GM19372 (cell line): ENCODE measurements around the gene TRPV3.
"Not testable (repeated sequence)": the region's sequence is repeated elsewhere in the genome, so short reads cannot be mapped to it uniquely, and the experiment has no call there.

ENCODE experiments used
- ATAC-seq: cut with Tn5 transposase; IDR thresholded peaks from one replicate; pipeline ENCODE4 v1.9.1; 2021; ENCODE audit warnings: mild to moderate bottlenecking, low read depth, moderate library complexity; ENCODE audit not compliant: unreplicated experiment

Gene TRPV3

DNA sequence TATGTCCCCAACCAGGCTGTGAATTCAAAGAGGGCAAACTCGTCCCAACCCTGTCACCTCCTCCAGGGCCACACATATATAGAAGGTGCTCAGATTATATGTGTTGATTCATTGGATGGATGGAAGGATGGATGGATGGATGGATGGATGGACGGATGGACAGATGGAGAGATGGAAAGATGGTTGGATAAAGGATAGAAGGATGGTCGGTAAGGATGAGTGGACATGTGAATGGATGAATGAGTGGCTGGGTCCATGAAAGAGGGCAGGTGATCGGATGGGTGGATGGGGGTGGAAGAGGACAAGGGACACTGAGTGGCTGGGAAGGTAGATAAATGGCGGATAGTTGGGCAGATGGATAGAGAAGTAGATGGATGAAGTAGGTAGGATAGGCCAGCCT is 30.1 kb downstream of the TRPV3 start:
- ATAC-seq: no peak

DNA sequence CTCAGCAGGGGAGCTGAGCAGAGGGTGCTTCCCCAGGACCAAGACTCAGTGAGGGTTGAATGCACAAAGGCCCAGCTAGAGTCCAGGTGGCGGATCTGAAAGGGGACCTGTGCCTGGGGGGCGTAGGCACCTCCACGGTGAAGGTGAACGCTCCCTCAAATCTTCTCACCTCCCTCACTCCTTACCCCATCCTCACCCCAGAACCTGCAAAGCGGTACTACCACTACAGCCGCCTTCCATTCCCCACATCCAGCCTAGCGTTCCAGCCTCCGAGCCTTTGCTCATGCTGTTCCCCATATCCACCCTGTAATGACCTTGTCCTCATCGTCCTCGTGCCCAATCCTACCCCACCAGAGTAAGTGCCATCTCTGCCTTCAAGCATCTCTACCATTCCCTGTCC is 30.6 kb downstream of the TRPV3 start:
- ATAC-seq: no peak

DNA sequence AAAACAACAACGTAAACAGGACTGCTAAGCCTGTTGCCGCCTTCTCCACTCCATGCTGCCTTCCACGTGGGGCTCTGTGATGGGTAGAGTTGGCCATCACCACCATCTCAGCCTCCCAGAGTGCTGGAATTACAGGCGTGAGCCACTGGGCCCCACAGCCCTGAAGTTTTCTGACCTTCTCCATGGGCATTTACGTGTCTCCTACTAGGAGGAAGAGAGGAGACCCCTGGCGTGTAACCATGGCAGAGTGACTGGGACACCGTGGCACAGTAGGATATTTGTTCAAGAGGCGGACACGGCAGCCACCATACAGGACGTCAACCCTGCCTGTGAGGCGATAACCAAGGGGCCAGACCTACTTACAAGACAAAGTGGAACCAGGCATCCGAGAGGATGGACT is 31.1 kb downstream of the TRPV3 start:
- ATAC-seq: no peak

DNA sequence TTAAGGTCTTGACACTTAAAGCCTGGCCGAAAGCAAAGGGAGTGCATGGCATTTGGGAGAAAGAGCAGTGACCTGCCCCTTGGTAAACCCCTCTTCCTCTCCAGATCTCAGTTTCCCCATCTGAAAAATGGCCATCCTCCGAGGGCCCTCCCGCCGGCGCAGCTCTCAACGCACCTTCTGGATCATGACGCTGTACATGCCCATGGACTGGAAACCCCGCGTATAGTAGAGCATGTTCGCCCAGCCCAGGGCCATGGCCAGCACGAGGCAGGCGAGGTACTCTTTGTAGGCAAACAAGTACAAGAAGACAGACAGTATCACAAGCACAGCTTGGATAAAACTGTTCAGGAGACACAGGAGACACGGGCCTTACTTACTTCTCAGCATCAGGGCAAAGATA is 33.6 kb downstream of the TRPV3 start:
- no peak for ATAC-seq

DNA sequence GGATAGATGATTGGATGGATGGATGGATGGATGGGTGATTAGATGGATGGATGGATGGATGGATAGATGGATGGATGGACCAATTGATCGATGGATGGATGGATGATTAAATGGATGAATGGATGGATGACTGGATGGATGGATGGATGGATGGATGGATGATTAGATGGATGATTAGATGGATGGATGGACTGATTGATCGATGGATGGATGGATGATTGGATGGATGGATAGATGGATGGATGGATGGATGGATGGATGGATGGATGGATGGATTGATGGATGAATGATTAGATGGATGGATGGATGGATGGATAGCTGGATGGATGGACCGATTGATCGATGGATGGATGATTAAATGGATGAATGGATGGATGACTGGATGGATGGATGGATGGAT is 38.1 kb downstream of the TRPV3 start:
- not testable (repeated sequence) for ATAC-seq

DNA sequence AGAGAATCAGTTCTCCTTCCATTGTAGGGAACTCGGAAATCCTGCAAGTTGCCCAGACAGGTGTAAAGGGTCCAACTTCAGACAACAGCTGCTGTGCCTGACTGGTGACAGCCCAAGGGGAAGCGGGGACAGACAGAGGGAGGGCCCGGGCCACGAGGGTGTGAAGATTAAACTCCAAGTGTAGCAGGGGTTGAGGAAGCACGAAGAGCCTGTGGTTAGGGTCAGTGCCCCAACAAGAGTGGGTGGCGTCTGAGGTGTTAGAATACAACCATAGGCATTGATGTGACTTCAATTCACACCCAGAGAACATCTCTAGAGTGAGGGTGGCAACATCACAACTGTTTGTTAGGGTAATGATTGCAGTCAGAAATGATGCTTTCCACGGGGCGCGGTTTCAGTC is 42.7 kb downstream of the TRPV3 start:
- ATAC-seq: no peak

DNA sequence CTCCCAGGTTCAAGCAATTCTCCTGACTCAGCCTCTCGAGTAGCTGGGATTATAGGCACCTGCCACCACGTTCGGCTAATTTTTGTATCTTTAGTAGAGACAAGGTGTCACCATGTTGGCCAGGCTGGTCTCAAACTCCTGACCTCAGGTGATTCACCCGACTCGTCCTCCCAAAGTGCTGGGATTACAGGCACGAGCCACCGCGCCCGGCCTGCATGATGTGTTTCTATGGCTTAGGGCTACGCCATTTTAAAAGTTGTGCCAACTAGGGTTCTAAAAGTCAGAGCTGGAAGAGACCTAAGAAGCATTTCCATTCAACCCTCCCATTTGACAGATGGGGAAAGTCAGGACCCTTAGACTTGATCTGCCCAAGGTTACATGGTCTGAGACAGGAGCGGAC is 43.4 kb downstream of the TRPV3 start:
- not testable (repeated sequence) for ATAC-seq

DNA sequence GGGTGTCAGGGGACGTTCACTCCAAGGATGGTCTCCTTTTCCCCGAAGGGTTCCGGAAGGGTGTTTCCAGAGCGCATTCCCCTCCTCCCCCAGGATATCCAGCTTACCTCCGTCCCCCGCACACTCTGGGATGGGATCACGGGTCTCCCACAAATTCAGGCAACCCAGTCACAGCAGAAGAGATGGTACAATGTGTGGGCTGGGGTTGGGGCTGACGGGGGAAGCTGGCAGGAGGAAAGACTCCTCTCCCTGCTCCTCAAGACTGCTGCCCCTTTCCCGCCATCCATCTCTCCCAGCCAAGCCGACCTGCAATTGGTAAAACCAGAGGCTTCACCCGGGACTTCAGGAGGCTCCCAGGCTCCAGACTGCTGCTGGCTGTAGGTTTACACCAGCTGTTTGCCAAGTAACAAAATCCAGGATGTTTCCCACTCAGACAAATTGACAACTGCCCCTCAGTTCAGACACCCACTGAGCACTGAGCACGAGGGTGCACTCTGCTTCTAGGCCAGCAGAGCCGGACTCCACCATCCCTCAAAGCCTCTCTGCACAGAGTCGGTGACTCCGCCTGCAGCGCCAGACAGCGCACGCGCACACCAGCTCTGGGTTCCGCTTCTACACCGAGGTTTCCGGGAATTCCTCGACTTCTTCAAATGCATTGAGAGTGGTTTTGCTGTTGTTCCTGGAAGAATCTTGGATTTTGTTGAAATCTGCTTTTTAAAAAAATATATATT is 44.1 kb downstream of the TRPV3 start:
- no peak for ATAC-seq

DNA sequence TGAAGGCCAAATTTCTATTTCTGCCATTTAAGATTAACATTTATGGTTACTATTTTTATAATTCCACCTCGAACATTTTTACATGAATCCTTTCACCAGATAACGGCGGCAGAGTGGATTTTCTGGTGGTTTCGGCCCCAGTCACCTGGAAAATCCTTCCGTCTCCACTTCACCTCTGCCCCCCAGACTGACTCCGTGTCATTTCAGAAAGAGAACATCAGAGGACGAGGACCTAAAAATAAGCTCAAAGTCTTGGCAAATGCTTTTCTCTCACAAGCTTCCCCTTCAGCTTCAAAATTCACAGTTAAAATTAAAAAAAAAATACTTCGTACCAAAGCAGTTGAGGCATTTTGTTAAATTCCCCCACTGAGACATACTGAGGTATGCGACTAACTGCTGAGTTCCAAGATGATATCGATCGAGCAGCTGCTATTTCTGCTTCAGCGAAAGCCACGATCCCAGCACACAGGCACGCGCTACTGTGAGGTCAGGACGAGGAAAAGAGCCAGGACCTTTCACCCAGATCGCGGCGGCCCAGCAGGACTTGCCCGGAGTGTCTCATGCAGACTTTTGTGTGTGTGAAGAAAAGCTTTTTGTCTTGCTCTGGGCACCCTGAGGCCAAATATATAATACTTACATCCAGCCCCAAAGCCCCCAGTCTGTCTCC is 45.0 kb downstream of the TRPV3 start:
- ATAC-seq: no peak

DNA sequence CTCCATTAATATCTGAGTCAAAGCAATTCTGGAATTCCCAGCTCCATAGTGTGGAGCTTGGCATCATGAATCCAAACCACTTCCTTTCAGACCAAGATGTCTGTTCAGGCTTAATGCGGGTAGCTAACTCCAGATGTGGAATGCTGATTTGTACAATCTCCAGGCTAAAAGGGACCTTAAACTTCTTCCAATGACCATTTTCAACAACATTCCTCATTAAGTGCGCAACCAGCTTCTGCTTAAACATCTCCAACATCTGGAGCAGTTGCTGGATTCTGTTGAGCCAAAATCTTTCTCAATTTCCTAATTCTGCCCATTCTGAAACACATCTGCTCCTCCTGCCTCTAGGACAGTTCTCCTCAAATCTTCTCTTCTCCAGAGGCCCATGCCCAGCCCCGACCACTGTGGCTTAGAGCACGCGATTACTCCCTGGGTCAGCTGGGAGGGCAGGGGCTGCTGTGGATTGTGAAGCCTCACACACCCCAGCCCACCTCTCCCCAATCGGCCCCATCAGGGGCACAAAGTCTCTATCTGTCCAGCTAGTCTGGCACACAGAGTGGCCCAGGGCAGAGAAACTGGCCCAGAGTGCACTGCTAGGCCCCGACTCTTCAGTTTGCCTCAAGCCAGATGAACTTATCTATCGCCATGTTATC is 45.6 kb downstream of the TRPV3 start:
- ATAC-seq: no peak

DNA sequence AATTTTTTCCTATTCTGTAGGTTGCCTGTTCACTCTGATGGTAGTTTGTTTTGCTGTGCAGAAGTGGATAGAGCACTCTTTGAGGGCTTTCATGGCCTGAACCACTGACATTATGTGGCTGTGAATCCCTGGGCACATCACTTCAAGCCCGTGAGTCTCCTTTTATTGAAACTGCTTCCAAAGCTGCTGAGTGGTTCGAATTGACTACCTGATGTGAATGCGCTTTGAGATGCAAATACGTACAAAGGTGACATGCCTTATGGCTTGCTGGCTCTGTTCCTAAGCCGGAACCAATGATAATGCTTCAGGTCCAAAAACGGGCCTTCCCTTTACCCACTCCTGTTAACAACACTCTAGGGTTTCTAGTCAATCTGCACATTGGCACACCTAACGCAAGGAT is 47.5 kb downstream of the TRPV3 start:
- ATAC-seq: no peak

DNA sequence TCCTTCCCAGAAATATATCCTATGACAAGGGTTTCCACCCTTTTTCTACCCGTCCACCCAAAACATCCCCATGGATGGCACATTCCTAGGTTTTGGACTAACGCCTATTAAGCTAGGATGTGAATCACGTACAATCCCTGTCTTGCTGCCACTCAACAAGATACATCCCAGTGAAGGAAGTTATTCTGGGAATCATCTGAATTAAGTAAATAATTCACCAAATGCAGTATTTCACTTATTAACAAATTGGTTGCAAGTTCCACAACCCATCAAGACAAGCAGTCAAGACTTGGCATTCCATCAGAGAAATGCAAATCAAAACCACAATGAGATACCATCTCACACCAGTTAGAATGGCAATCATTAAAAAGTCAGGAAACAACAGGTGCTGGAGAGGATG is 49.7 kb downstream of the TRPV3 start:
- no peak for ATAC-seq

DNA sequence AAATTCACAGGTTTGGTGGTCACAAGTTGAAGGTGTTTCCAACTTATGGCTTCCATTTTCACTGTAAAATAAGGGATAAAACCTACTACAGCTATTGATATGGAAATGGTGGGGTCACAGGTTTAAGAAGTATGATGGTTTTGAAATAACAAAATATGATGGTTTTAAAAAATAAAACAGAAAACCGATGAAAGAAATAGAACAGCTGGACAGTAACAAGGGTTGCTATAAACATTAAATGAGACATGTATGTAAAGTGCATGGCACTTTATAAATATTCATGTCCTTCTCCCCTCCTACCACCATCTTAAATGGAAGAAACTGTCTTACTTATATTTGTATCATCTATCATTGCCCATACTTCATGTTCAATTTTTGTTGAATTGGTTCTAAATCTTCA is 50.5 kb downstream of the TRPV3 start:
- no peak for ATAC-seq

DNA sequence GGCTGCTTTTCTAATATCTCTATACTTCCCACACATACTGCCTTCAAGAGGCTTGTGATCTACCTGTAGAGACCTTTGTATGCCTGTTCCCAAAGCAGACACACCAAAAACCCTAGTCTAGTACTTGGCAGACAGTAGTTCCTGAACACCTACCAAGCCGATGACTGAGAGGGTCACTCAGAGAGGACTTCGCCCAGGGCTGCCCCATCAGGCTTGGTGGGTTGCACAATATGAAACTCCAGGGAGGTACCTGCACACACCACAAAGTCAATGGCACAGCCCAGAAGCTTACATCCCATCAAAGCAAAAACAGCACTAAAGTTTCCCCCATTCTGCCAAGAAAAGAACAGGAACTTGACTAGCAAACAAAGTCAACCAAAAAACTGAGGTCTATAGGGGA is 51.6 kb downstream of the TRPV3 start:
- ATAC-seq: no peak

DNA sequence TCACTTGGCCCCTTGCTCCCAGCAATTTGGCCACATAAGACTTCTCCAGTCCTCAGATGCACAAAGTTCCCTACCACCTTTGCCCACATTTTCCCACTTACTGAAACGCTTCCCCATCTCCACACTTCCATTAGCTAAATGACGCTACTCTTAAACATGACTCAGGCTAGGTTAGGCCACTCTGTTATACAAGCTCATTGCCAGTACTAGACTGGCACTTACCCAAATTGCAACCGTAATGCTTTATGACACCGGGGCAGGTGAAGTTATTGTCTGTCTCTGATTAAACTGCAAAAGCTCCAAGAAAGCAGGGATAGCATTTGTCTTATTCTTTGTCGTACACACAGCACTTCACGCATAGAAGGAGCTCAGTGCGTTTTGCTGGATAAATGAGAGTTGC is 52.6 kb downstream of the TRPV3 start:
- ATAC-seq: no peak

DNA sequence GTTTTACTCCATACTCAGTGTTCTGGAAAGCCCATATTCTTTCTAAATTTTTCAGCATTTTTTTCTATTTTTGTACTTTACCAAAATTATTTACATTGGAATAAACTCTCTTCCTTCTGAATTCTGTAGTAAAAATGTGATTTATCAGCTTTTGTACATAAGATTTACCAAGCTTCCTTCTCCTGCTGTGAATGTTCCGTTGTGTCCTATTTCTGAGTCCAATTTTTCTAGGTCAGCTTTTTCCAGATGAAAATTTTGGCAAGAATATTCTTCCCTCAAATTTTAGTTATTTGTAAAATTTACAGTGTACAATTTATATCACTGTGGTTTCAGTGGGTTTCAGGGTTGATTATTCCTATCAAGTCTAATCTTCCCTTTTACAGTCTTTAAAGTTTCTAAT is 54.3 kb downstream of the TRPV3 start:
- ATAC-seq: no peak

DNA sequence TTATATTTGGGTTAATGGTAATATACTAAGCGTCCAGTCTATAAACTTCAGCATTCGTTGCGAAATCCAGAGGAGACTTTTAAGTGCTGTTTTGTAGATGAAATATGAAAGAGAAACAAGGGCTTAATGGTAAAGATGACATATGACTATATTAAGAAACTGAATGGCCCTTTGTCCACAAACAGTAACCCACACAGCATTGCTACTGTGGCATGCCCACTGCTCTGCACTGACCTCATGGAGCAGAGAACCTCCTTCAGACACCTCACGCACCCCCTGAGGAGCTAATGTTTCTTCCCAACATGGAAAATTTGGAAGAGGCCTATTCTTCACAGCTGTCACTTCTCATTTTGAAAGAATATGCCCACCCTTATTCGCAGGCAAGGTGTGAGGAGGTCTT is 55.1 kb downstream of the TRPV3 start:
- no peak for ATAC-seq

DNA sequence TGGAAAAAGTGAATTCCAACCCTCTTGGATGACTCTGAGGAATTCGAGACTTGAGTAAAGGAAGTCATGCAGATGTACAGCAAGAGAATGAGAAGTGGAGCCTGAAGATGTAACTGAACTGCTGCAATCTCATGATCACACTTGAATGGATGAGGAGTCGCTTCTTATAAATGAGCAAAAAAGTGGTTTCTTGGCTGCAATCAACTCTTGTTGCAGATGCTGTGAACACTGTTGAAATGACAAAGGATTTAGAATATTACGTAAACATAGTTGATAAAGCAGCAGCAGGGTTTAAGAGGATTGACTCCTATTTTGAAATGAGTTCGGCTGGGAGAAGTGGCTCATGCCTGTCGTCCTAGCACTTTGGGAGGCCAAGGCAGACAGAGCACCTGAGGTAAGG is 56.3 kb downstream of the TRPV3 start:
- no peak for ATAC-seq

DNA sequence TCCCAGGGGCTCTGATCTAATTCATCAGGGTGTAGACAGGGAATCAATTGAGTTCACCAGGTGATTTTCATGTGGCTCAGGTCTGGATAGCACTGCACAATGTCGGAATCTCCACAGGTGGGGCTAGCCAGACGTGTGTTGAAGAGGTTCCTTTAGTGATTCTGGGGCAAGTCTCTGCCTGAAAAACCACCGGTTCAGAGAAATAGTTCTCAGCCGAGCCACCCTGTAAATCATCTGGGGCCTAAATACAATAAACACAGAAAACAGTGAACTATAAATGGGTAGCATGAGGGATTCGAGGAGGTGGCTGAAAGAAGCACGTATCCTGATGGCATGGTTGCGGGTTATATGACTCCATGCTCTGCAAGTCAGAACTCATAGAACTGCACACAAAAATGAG is 60.5 kb downstream of the TRPV3 start:
- no peak for ATAC-seq

DNA sequence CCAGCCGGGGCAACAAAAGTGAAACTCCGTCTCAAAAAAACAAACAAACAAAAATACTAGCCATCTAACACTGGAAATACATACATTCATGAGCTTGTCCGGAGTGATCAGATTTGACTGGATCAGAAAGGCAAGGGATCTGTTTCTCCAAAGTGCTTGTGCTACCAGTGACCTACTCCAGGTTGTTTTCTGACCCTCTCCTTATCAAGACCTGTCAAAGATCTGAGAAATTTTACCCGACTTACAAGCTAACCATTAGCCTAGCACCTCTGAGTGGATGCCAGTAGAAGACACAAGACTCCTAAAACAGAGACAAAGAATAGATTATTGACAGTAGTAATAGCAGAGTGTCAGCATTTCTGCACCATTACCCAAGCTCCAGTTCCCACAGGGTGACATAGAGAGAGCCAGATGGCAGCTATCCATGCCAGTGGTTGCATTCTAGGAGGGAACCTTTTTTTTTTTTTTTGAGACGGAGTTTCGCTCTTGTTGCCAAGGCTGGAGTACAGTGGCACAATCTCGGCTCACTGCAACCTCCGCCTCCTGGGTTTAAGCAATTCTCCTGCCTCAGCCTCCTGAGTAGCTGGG is 72.0 kb downstream of the TRPV3 start:
- no peak for ATAC-seq

DNA sequence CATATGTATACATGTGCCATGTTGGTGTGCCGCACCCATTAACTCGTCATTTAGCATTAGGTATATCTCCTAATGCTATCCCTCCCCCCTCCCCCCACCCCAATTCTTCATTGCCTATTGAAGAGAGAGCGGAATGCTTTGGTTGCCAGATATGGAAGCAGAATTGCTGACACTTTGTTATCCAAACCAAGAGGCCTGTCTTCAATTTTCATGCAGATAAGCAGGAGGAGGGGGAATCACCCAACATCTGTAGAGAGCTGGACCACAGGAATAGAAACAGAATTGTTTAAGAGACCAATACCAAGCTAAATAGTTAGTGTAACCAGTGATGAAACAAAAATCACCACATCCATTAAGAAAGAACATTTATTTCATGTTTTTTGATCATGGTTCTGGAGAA is 74.8 kb downstream of the TRPV3 start:
- no peak for ATAC-seq

DNA sequence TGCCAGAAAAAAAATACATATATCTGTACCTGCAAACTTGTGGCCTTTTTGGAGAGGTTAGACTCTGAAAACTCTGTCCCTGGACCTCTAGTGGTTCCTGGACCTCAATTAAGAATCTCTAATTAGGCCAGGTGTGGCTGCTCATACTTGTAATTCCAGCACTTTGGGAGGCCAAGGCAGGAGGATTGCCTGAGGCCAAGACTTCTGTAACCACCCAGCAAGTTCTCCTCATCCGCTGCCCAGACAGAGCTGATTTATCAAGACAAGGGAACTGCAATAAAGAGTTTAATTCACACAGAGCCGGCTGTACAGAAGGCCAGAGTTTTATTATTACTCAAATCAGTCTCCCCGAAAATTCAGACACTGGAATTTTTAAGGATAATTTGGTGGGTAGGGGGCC is 77.6 kb downstream of the TRPV3 start:
- no peak for ATAC-seq
